Aorta (tissue), 5 donors: ENCODE data around the gene TBC1D22A. TPM values are rescaled to one million over a fixed set of nuclear protein-coding genes. Genes with fewer than 3 reads are reported as not detected.

ENCODE experiments used
- ATAC-seq: fragments of 200-7000 bp; cut with Tn5 transposase; one replicate; pipeline ENCODE4 v1.9.1; 2022; ENCODE audit warnings: moderate library complexity; ENCODE audit not compliant: low FRiP score
- DNase-seq, 2 donors: peaks; one replicate each; pipeline ENCODE4 v3.0.0-alpha.2; 2020
- H3K27ac ChIP-seq, 2 donors: one replicate each; pipeline ENCODE4 v1.5.1; 2013; ENCODE audit warnings: low read length in 2 of 2, mild to moderate bottlenecking in 2 of 2, moderate library complexity in 2 of 2, control low read depth in 1 of 2, inconsistent platforms in 1 of 2, low read depth in 1 of 2
- H3K27me3 ChIP-seq, 2 donors: one replicate each; pipeline ENCODE4 v1.6.1; 2013; ENCODE audit warnings: control low read depth in 1 of 2, low read length in 1 of 2, mild to moderate bottlenecking in 1 of 2, moderate library complexity in 1 of 2; ENCODE audit not compliant: insufficient read depth in 2 of 2, control insufficient read depth in 1 of 2
- H3K36me3 ChIP-seq, 2 donors: one replicate each; pipeline ENCODE4 v1.6.1; 2013; ENCODE audit warnings: control low read depth in 1 of 2, low read length in 1 of 2, mild to moderate bottlenecking in 1 of 2; ENCODE audit not compliant: insufficient read depth in 2 of 2, control insufficient read depth in 1 of 2
- H3K4me1 ChIP-seq, 2 donors: one replicate each; pipeline ENCODE4 v1.6.1; 2013; ENCODE audit warnings: low read length in 2 of 2, control low read depth in 1 of 2, mild to moderate bottlenecking in 1 of 2, moderate library complexity in 1 of 2; ENCODE audit not compliant: insufficient read depth in 2 of 2, control insufficient read depth in 1 of 2
- H3K4me3 ChIP-seq, 2 donors: one replicate each; pipeline ENCODE4 v1.5.1; 2013; ENCODE audit warnings: low read length in 2 of 2, control low read depth in 1 of 2, mild to moderate bottlenecking in 1 of 2
- H3K9me3 ChIP-seq: one replicate; pipeline ENCODE4 v1.6.1; 2013; ENCODE audit warnings: mild to moderate bottlenecking, low read length; ENCODE audit not compliant: control insufficient read depth
- WGBS, 2 donors: extraction: QIAGEN DNeasy Blood & Tissue Kit; methylation state at CpG; one replicate each; pipeline ENCODE4 v1.1.7; 2013; 5-methylcytosine and 5-hydroxymethylcytosine counted together
- intact Hi-C, 2 donors: fragments of 100-400 bp; cut with DNase I; formaldehyde crosslinking; loops; one replicate each; pipeline versions ENCODE4 v1.14.2 to v1.15.0; 2022
- polyA plus RNA-seq, 2 donors: library from polyadenylated mRNA; stranded (reverse); fragments of 200-250 nt; gene quantifications; one replicate each; pipeline ENCODE4 v1.2.3, GENCODE V29; 2013
- total RNA-seq, 2 donors: library from RNA; stranded (reverse); fragmentation: NEBNext Ultra II Directional; extraction: Animal tissue kit (Norgen Biotek cat#: 25700); gene quantifications; one replicate each; pipeline ENCODE4 v1.2.1, GENCODE V29; 2021
- donor health status: healthy with polysubstance abuse.
- donor health status: Bipolar disorder and iron deficiency.
- donor health status: DM: no; HTN: no; CAD: no.
- donor health status: DM: no; HTN: no; CAD: no.
- donor health status: DM: yes; HTN: yes; CAD: no.

Gene TBC1D22A
- total and polyA plus RNA-seq, 4 donors: 10.8 to 37.1 (median 17.9) TPM

DNA sequence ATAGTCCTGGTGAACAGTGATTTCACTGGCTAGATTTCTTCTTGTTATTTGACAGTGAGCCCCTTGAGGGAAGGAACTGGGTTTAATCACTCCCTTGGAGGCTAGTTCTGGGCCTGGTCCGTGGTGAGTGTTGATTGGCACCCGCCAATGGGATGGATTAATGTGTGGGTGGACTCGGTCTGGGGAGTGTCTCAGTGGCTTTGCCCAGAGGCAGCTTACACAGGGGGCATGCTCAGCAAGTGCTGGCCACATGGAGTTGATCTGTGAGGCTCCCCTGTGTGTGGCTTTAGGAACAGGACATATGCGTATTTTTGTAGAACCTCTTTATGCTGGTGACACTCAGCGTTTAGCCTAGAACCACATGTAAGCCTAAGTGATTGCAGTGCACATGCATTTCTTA, 106.9 kb downstream of the TBC1D22A start:
- peaks cover 0 to 2% of the 10 kb centered on the region in 2 donors for H3K36me3 ChIP-seq
- H3K4me1 ChIP-seq: no peaks in the 10 kb centered on the region
- ATAC-seq (no peak), DNase-seq (no peak)
- no peaks in the 10 kb centered on the region for H3K27me3 ChIP-seq
- intact Hi-C loops: no loop called here
- no peak overlapping the region for H3K4me3 ChIP-seq
- peaks cover 5% of the 10 kb centered on the region for H3K9me3 ChIP-seq
- WGBS, 2 donors: 84 to 89% methylated on average over 5 of the region's 5 CpGs
- no peak overlapping the region for H3K27ac ChIP-seq

DNA sequence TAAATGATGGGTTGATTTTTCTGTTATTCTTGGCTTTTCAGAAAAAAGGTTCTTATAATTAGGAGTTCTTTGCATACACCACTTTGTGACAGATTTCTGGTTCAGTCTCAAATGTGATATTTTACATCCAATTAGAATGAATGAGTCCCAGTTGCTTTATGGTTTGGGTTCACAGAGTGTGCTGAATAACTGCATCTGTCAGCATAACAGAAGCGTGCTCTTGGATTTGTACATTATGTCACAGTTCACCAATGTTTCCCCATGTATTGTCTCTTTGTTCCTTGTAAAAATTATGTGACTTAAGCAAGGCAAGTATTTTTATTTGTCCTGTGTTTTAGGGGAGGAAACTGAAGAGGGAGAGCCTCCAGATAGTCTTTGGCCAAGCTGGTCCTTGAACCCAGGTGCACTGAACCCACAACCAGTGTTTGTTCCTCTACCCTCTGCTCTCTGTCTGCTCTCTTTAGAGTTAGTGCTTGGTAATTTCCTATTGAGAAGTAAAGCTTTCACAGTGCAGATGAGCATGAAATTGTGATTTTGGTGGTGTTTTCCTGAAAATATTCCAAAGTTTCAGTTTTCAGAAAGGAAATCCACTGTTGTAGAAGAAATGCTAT, 107.5 kb downstream of the TBC1D22A start:
- no peak for ATAC-seq
- Histone ChIP-seq H3K4me3 (no peak overlapping the region), H3K36me3 (peaks cover 0 to 2% of the 10 kb centered on the region in 2 donors), H3K27ac (no peak overlapping the region), H3K9me3 (peaks cover 5% of the 10 kb centered on the region), H3K27me3 (no peaks in the 10 kb centered on the region), H3K4me1 (no peaks in the 10 kb centered on the region)
- intact Hi-C loops: no loop called here
- no peak for DNase-seq
- WGBS, 2 donors: 75 to 95% methylated on average over 1 of the region's 1 CpG

DNA sequence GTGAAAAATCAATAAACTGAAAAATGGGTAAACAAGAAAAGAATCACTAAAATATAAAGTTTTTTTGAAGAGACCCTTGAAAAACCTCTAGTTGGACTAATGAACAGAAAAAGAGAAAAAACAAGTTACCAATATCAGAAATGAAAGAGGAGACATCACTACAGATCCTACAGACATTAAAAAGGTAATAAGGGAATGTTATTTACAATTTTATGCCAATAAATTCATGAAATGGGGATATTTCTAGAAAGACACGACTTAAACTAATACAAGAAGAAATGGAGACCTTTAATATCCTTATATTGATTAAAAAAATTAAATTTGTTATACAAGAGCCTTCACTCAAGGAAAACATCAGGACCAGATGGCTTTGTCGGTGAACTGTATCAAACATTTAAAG, 109.4 kb downstream of the TBC1D22A start:
- ATAC-seq (no peak), DNase-seq (no peak)
- H3K4me1 ChIP-seq: no peaks in the 10 kb centered on the region
- peaks cover 5% of the 10 kb centered on the region for H3K9me3 ChIP-seq
- no peak overlapping the region for H3K4me3 ChIP-seq
- 91 to 95% methylated on average over 2 of the region's 2 CpGs for WGBS, 2 donors
- no peak overlapping the region for H3K27ac ChIP-seq
- no peaks in the 10 kb centered on the region for H3K27me3 ChIP-seq
- peaks cover 0 to 2% of the 10 kb centered on the region in 2 donors for H3K36me3 ChIP-seq
- intact Hi-C loops: no loop called here

DNA sequence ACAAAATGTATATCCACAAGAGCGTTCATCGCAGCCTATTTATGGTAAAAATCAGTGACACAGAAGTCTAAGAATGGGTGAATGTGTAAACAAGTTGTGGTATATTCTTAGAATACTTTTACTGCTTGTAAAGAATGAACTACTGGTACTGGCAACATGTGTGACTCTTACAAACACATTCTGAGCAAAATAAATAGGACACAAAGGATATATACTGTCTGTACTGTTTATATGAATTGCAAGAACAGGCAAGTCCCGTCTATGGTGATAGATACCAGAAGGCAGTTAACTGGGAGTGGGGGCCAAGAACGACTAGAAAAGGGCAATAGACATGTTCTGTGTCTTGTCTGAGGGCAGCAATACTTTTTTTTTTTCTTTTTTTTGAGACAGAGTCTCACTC, 112.6 kb downstream of the TBC1D22A start:
- no peak for ATAC-seq

DNA sequence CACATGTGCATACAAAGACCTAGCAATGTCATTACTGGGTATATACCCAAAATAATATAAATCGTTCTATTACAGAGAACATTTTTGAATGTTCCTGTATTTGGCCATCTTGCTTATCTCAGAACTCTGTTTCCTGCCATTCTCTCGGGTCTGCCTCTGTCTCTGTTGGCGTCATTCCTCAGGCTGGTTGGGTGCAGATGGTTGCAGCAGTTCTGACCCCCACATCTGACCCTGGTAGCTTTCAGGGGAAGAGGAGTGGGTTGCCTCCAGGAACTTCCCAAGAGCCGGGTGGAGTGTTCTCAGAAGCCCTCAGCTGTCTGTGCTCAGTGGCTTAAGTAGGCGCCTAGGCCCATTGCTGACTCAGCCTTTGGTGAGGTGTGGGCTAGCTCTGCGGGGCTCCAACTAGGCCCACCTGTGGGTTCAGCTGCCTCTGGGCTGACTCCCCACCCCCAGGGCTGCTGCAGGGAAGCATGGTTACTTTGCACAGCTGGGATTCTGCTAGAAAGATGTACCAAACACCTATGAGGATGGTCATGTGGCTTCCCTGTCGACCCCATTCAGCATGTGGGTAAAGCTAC, 114.0 kb downstream of the TBC1D22A start:
- no peaks in the 10 kb centered on the region for H3K36me3 ChIP-seq
- ATAC-seq: no peak
- H3K4me3 ChIP-seq: no peak overlapping the region
- no peaks in the 10 kb centered on the region for H3K4me1 ChIP-seq
- no peak for DNase-seq
- no peaks in the 10 kb centered on the region for H3K27me3 ChIP-seq
- WGBS, 2 donors: 80 to 87% methylated on average over 7 of the region's 7 CpGs
- intact Hi-C loops: no loop called here
- peaks cover 3% of the 10 kb centered on the region for H3K9me3 ChIP-seq
- H3K27ac ChIP-seq: no peak overlapping the region

More for the DNA sequence above, 112.6 kb downstream of the TBC1D22A start:
- Histone ChIP-seq H3K4me3 (no peak overlapping the region), H3K4me1 (no peaks in the 10 kb centered on the region), H3K9me3 (peaks cover 5% of the 10 kb centered on the region), H3K27me3 (no peaks in the 10 kb centered on the region), H3K27ac (no peak overlapping the region), H3K36me3 (no peaks in the 10 kb centered on the region)
- 81 to 84% methylated on average over 4 of the region's 4 CpGs for WGBS, 2 donors
- intact Hi-C loops: no loop called here
- DNase-seq: no peak

DNA sequence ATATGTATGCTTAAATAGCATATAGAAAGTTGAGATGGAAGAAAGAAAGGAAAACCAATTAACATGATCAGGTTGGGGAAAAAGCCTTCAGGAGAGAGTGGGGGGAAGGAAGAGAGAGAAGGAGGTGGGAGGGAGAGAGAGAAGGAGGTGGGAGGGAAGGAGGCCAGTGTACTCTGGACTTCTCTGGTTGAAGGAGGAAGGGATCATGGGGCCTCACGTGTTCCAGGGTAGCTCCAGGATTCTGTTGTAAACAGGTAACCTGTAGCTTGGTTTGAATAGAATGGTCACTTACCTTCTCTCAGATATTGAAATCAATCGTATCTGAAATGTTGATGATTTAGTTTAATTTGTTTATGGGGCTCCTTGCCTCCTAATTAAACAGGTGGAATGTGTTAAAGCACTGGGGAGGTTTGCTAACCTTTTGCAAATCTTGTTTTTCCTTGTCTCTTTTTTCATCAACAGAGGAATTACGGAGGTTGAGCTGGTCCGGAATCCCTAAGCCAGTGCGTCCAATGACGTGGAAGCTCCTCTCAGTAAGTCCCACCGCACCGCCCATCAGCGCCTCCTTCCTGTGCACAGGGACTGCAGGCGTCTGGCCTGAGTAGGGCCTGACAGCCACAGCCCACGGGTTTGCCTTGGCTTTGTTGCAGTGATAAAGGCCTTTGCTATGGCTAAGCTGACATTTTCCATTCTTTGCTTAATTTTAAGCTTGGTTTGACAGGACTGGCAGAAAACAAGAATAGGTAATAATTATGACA, 115.9 kb downstream of the TBC1D22A start:
- ATAC-seq (no peak), DNase-seq (no peak)
- no peaks in the 10 kb centered on the region for H3K4me1 ChIP-seq
- H3K4me3 ChIP-seq: no peak overlapping the region
- H3K27me3 ChIP-seq: no peaks in the 10 kb centered on the region
- no peak overlapping the region for H3K27ac ChIP-seq
- H3K9me3 ChIP-seq: no peaks in the 10 kb centered on the region
- no peaks in the 10 kb centered on the region for H3K36me3 ChIP-seq
- WGBS, 2 donors: 87 to 88% methylated on average over 11 of the region's 11 CpGs
- intact Hi-C loops: no loop called here

DNA sequence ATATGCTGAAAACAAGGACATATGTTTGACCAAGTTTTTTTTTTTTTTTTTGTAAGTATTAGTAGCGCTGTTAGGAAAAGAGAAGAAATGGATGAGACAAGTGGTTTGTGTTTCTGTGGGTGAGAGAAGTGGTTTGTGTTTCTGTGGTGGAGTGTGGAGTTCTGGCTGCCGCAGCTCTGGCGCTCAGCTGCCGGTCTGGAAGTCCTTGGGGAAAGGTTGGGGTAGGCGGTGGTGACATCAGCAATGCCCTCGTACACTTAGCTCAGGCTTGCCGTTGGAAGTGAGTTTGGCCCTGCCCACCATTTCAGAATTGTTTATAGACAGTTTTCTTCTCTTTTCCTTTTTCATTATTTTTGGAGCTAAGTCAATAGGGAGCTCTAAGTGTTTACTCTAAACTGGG, 116.6 kb downstream of the TBC1D22A start:
- intact Hi-C loops: no loop called here
- Histone ChIP-seq H3K27ac (no peak overlapping the region), H3K36me3 (no peaks in the 10 kb centered on the region), H3K4me1 (no peaks in the 10 kb centered on the region), H3K4me3 (no peak overlapping the region), H3K27me3 (no peaks in the 10 kb centered on the region), H3K9me3 (no peaks in the 10 kb centered on the region)
- ATAC-seq: no peak
- DNase-seq: no peak
- WGBS, 2 donors: 60 to 63% methylated on average over 7 of the region's 7 CpGs

DNA sequence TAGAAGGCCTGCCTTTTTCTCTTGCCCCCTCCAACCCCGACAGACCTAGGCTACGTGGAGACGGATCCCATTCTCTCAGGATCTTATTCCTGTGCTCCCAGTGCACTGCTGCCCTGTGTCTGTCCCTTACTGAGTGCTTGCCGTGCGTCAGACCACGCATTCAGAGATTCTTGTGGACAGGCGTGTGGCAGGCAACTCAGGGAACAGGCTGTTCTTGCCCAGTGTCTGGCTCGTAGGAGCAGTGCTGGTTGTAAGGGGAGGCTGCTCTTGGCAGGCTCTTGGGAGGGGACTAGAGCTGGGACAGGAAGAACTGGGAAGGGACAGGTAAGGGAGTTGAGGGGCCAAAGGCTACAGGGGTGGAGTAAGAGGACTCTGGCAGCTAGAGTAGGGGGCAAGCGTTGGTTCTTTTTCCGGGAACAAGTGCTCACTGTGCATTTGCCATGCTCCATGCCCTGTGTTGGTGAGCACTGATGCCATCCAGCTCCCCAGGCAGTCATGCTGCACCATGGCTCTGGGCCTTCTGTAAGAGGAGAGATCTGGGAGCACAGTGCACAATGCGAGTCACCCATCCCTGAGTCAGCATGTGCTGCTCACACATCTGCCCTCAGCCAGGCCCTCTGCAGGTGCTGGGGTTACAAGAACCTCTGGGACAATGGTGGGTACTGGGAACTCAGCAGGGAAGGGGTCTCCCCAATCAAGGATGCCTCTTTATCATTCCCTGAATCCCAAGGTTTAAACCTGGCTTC, 119.1 kb downstream of the TBC1D22A start:
- no peak overlapping the region for H3K4me3 ChIP-seq
- no peak for DNase-seq
- no peaks in the 10 kb centered on the region for H3K27me3 ChIP-seq
- ATAC-seq: no peak
- H3K9me3 ChIP-seq: no peaks in the 10 kb centered on the region
- 91% methylated on average over 11 of the region's 11 CpGs for WGBS, 2 donors
- no peak overlapping the region for H3K27ac ChIP-seq
- no peaks in the 10 kb centered on the region for H3K36me3 ChIP-seq
- intact Hi-C loops: no loop called here
- no peaks in the 10 kb centered on the region for H3K4me1 ChIP-seq
